A172 (cell line): ENCODE measurements around the gene C10orf143. TPM values are rescaled to one million over a fixed set of nuclear protein-coding genes. Genes with fewer than 3 reads are reported as not detected.
"Not testable (repeated sequence)": the region's sequence is repeated elsewhere in the genome, so short reads cannot be mapped to it uniquely, and the experiment has no call there.

Experiments
- DNase-seq: peaks from one replicate; pipeline ENCODE4 v3.0.0-alpha.2; 2015; ENCODE audit warnings: low spot score
- total RNA-seq: library from RNA; depleted of rRNA; stranded (reverse); fragments of >200 nt; shearing (Covaris generic); gene quantifications from 2 replicates; pipeline ENCODE4 v1.2.3, GENCODE V29; 2014

The C10orf143 gene
- total RNA-seq, 1 experiment from 2014 or later = 0.05 TPM

DNA sequence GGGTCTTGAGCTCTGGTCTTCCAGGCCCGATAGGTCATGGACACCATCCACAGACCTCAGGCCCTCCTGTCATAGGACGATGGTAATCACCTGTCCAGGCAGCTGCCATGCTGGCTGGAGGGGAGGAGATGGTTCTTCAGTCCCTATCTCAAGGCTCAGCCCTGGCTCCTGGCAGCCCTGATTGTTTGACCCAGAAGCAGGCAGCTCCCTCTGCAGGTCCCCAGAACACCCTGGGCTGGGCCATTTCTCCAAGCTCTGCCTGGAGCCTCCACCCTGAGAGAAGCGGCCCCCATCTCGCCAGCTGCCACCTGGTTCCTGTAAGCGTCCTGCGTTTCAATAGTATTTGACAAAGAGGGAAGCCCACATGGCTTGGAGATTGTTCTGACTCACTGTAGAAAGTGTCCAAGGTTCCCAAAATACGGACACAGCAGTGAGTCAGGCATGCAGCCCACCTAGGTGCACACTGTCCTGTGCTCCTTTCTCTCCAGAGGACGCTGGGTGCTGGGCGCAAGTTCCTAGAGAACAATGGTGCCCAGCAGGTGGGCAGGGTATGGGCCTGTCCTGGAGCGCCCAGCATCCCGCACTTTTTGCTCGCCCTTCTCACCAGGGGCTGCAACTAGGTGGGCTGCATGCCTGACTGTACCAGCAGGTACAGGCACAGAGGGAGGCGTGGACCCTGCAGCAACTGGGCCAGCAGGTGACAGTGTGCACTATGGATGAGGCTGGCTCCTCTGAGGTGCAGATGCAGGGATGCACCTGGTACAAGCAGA, 74.1 kb downstream of the C10orf143 start:
- no peak for DNase-seq

- DNase-seq = no peak
These were observed 81.4 kb downstream of the C10orf143 start for GRCh38 chr10:130029209-130029608.

- no peak for DNase-seq
These were observed 82.2 kb downstream of the C10orf143 start for GRCh38 chr10:130028465-130028819.

GRCh38 chr10:130027716-130028464, 82.7 kb downstream of the C10orf143 start:
- no peak for DNase-seq

DNA sequence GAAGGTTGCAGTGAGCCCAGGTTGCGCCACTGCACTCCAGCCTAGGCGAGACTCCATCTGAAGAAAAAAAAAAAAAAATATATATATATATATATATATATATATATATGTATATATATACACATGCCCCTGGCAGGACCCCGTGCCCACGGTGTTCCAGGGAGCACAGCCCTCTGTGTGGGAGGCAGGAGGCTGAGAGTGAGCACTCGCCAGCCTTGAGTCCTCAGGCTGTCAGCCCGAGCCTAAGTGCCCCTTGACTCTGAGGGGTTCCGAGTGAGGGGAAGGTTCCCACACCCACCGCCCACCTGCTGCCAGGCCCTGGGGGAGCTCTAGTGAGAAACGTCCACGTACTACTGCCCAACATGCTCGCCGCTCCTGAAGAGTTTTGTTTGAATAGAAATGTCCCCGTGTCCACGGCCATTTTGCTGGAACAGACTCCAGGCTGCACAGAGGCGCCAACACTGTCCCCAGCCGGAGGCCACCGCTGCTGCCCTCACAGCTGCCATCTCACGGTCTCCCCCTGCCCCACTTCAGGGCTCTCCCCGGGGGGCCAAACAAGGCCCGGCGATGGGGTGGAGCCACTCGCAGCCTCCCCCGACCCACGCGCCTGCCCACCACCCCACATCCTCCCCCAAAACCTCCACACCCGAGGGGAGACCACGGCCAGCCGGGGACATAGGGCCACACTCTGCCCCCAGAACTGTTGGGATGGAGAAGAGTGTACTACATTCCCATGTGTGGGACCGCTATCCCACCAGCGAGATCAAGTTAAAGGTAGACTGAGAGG, 83.8 kb downstream of the C10orf143 start:
- DNase-seq = no peak

DNA sequence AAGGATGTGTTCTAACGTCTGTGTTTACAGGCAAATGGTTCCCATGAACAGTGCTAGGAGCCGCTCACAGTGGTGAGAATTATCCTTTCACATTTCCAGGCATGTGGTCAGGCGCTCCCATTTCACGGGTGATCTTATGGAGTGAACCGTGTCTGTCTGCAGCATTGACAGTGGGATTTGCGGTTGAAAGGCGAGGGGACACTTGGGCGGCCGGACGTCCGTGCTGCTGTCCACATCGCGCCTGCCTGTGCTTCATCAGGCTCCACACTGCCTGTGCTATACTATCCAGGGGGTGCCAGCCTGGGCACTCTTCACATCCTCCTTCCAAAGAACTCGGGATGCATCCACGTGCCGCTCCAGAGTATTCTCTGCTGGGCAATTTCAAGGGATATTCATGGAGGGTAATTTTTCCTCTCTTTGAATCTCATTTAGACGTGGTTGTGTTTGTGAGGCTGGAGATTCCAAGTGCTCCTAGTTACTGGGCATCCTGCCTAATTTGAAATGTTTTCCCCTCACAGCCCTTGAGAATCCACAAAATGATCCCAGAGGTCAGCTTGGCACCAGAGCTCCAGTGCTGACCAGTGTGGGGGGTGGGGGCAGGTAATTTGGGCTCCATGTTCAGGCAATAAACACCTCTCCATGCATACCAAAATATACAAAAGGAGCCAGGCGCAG, 84.7 kb downstream of the C10orf143 start:
- DNase-seq = no peak

GRCh38 chr10:130025326-130025725, 85.3 kb downstream of the C10orf143 start:
- no peak for DNase-seq

DNA sequence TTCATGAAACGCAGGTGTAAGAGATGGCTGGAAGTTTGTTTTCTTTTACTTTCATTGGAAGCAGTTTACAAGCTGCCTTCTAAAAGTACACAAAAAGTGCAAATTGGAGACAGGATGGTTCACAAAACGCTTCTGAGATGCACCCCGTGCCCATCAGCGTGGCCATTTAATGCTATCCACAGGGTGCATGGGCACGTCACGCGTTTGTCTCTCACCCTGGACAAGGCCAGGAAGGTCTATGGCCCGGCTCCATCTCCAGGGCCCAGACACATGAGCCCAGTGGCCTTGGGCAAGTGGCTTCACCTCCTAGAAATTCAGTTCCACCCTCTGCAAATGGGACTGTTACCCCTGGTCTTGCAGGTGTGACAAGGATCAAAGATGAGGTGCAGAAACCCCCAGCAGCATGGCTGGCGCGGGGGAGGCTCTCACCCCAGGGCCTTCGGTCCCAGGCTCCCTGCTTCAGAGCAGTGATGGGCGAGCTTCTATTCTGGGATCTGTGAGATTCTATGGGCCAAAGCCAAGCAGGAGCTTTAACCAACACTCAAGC, 85.8 kb downstream of the C10orf143 start:
- DNase-seq = no peak

GRCh38 chr10:130024326-130024725, 86.3 kb downstream of the C10orf143 start:
- not testable (repeated sequence) for DNase-seq

DNA sequence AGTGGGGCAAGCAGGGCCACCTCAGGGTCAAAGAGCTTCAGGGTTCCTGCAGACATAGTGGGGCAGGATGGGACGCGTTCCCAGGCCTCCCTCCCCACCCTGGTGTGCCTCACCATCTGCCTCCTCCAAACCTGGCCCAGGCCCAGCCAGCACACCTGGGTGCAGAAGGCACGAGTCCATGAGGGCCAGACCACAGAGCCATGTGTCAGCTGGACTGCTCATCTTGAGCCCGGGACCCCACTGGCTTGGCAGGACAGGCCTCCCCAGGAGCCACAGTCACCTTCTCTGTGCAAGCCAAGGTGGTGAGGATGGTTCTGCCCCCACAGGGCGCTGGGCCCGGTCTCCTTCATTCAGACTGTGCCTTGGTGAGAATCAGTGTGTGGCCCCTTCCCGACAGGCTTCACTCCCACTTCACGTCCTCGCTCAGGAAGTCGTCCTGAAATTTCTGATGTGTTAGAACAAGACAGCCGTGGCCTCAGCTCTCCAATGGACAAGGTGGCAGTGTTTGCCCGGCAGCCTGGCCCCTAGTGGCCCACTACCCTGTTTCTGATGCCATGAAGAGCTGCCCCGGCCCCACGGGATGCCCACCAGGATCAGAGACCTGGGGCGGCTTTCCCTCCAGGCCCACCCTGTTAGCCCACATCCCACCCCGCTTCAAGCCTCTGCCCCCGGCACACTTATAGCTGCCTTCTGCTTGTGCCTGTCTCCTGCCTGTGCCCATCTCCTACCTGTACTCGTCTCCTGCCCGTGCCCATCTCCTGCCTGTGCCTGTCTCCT, 87.0 kb downstream of the C10orf143 start:
- no peak for DNase-seq

- no peak for DNase-seq
These were observed 87.9 kb downstream of the C10orf143 start for GRCh38 chr10:130022511-130023299.

- no peak for DNase-seq
These were observed 88.5 kb downstream of the C10orf143 start for GRCh38 chr10:130022086-130022485.

DNA sequence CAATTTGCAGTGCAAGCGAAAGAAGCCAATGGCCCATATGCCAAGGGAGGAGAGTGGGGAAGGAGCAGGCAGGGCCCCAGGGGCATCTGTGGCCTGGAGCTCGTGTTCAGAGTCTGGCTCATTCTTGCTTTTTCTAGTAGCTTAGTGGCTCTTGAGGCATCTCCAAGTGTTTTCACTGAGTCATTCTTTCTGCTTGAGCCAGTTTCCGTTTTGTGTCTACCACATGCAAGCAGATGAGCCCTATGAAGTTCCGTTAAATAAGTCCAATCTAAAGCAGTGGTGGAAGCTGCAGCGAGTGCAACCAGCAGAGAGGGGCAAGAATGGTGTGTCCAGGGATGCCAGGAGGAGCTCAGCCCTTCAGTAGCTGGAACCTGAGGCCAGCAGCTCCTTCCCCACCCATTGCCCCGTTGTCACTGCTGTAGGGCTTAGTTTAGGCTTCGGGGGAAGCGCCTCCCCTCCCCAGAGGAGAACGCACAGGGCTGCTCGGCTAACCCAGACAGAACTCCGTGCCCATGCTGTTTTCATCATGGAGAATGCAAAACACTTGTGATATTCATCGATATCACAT, 89.2 kb downstream of the C10orf143 start:
- no peak for DNase-seq

GRCh38 chr10:130020651-130021382, 89.8 kb downstream of the C10orf143 start:
- DNase-seq = no peak

DNA sequence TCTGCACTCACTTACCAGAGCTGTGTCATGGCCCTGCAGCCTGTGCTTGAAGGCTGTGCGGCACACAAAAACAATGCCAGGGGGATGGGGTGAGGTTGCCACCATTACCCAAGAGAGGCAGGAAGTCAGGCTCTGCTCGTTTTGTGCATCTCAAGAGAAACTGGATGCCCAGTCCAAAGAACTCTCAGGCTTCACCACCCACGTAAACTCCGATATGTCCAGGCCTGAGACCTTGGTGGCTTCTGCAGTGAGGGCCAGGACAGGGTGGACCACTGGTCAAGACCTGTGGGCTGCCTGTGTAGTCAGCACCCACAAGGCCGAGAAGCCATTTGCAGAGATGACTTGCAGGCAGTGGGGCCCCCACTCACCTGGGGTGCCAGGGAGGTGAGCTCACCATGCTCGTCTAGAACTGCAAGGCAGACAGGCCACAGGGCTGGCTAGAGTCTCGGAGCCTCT, 91.9 kb downstream of the C10orf143 start:
- no peak for DNase-seq

DNA sequence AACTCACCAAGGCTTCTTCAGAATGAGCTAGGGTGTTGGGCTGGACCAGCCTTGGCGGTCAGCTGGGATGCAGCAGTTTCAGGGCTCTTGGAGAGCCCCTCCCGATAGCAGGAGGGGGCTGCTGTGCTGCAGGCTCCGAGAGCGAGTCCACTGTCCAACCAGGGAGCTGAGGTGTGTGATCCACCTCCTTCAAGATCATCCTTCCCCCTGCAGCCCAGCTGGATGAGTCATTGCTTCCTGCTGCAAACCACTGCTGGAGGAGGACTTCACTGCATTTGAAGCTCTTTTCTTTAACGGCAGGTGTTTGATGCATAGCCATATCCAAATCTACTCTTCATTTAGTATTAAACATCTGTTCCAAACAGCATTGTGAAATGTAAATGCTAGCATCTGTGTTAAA, 92.4 kb downstream of the C10orf143 start:
- no peak for DNase-seq

DNA sequence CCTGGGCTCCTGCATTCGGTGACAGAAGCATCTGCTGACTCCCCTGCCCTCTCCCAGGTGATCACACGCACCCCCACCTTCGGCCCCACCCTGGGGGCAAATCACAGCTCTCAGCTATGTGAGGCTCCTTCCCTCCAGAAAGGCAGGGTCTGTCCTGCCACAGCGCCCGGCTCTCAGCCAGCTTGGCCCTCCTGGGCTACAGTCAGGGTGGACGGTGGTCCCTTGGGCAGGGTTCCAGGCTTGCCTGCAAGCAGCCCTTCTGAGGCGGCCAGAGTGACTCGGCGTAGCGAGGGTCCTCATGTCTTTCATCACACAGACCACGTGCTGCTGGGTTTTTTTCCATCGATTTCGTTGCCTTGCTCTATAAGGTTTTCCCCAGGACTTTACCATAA, 93.0 kb downstream of the C10orf143 start:
- no peak for DNase-seq

- no peak for DNase-seq
These were observed 93.5 kb downstream of the C10orf143 start for GRCh38 chr10:130016993-130017630.
